Gastrocnemius medialis (tissue), 4 donors: Measurements from ENCODE around the gene BCAS4. TPM values are rescaled to one million over a fixed set of nuclear protein-coding genes. Genes with fewer than 3 reads are reported as not detected.

Experiments used
- ATAC-seq, 2 donors: fragments of 150-250 bp; one replicate each; pipeline ENCODE4 v1.9.1; 2016
- DNase-seq, 2 donors: peaks; one replicate each; pipeline ENCODE4 v3.0.0-alpha.2; 2019
- H3K27ac ChIP-seq, 4 donors: fragments of 200-600 bp; sonication (generic); 1 replicate in 1 of 4; 2 replicates in 3 of 4; pipeline ENCODE4 v1.5.1; 2016 to 2018; ENCODE audit warnings: mild to moderate bottlenecking in 2 of 4, moderate library complexity in 1 of 4
- H3K27me3 ChIP-seq, 3 donors: fragments of 200-600 bp; sonication (generic) in 2 of 3; 1 replicate in 1 of 3; 2 replicates in 2 of 3; pipeline versions ENCODE4 v1.5.1 to v1.6.0; 2016 to 2019; ENCODE audit warnings: mild to moderate bottlenecking in 1 of 3, moderate library complexity in 1 of 3
- H3K36me3 ChIP-seq, 2 donors: fragments of 200-600 bp; sonication (generic) in 1 of 2; one replicate each; pipeline ENCODE4 v1.5.1; 2017 to 2018
- H3K4me1 ChIP-seq, 2 donors: fragments of 200-600 bp; sonication (generic) in 1 of 2; one replicate each; pipeline ENCODE4 v1.5.1; 2016 to 2017; ENCODE audit warnings: mild to moderate bottlenecking in 2 of 2
- H3K4me3 ChIP-seq, 4 donors: fragments of 200-600 bp; sonication (generic) in 3 of 4; 1 replicate in 1 of 4; 2 replicates in 3 of 4; pipeline ENCODE4 v1.5.1; 2016 to 2019; ENCODE audit warnings: mild to moderate bottlenecking in 2 of 4
- H3K9me3 ChIP-seq, 3 donors: fragments of 200-600 bp; sonication (generic) in 2 of 3; 1 replicate in 1 of 3; 2 replicates in 2 of 3; pipeline ENCODE4 v1.5.1; 2016 to 2019
- POLR2A ChIP-seq, 2 donors: fragments of 450-650 bp; IDR thresholded peaks; one replicate each; pipeline ENCODE4 v1.6.1; 2017; ENCODE audit warnings: antibody characterized with exemption in 2 of 2, mild to moderate bottlenecking in 2 of 2, moderate library complexity in 2 of 2
- in situ Hi-C, 4 donors: fragments of 200-750 bp; cut with MboI; loops; one replicate each; pipeline versions ENCODE4 v1.15.0 to v1.8.0; 2017; ENCODE audit warnings: low sequenced_read_pairs in 4 of 4
- intact Hi-C: fragments of 100-400 bp; cut with DNase I; formaldehyde crosslinking; loops from one replicate; pipeline ENCODE4 v1.15.1; 2023; ENCODE audit warnings: low total_unique reads
- total RNA-seq, 4 donors: library from RNA; depleted of rRNA; stranded (reverse); fragments of >200 nt; gene quantifications; one replicate each; pipeline versions ENCODE4 v1.1.0 to v1.2.3, GENCODE V29; 2016
- TF ChIP-seq, protein P1 (sequence below), 5 experiments: fragments of 450-650 bp in 3 of 5; fragments of 200-600 bp in 2 of 5; sonication (generic) in 2 of 5; IDR thresholded peaks in 4 of 5; conservative IDR thresholded peaks in 1 of 5; 1 replicate in 4 of 5; 2 replicates in 1 of 5; pipeline ENCODE4 v1.5.1; 2016 to 2019; ENCODE audit warnings: antibody characterized with exemption in 5 of 5, mild to moderate bottlenecking in 3 of 5, moderate library complexity in 3 of 5

BCAS4 gene, protein sequence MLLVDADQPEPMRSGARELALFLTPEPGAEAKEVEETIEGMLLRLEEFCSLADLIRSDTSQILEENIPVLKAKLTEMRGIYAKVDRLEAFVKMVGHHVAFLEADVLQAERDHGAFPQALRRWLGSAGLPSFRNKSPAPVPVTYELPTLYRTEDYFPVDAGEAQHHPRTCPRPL
- 1 to 10 TPM in 1 of 4 donors, under 1 TPM in 2, not detected in 1; 0.16 to 2.2 (median 0.51) TPM for total RNA-seq

DNA sequence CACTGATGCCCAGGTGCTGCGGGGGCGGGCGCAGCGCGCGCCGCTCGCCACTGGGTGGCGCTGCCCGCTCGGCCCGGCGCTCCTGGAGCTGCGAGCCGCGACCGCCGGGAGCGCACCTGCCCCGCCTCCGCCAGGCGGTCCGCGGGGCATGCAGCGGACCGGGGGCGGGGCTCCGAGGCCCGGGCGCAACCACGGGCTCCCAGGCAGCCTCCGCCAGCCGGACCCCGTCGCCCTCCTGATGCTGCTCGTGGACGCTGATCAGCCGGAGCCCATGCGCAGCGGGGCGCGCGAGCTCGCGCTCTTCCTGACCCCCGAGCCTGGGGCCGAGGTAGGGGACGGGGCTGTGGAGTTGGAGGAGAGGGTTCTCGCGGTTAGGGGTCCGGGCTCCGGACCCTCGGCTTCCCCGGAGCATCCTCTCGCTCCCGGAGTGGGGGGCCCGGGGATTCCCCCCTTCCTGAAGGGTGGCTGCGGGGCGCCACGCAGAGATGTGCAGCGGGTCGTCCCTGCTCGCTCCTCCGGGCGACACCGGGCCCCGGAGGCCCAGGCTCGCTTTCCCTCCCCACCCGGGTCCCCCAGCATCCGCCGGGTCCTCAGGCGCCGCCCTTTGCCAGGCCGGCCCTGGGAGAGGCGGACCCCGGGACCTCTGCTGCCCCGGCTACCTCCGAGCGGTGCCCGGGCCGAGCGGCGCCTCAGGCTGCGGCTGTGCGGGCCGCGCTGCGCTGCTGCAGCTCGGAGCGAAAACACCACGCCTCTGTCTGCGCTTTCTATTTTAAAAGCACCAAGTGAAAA, at the start of gene BCAS4:
Gene BCAS4, plus strand, starts transcription at position 216 of the 789 bp plus-strand sequence. Its CDS starts 23 bp downstream, at position 239.
- TF ChIP-seq, protein P1, sequence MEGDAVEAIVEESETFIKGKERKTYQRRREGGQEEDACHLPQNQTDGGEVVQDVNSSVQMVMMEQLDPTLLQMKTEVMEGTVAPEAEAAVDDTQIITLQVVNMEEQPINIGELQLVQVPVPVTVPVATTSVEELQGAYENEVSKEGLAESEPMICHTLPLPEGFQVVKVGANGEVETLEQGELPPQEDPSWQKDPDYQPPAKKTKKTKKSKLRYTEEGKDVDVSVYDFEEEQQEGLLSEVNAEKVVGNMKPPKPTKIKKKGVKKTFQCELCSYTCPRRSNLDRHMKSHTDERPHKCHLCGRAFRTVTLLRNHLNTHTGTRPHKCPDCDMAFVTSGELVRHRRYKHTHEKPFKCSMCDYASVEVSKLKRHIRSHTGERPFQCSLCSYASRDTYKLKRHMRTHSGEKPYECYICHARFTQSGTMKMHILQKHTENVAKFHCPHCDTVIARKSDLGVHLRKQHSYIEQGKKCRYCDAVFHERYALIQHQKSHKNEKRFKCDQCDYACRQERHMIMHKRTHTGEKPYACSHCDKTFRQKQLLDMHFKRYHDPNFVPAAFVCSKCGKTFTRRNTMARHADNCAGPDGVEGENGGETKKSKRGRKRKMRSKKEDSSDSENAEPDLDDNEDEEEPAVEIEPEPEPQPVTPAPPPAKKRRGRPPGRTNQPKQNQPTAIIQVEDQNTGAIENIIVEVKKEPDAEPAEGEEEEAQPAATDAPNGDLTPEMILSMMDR (IDR thresholded peaks at IDR 0.05 in 4 of 5, conservative IDR thresholded peaks at IDR 0.05 in 1 of 5), result peak; percentile 70 to 97 (median 94)
- no peak for TF ChIP-seq POLR2A (IDR thresholded peaks at IDR 0.05)
- in situ Hi-C loops (loop anchor here (10.0 to 25.0 kb wide), 3 partner anchors 130 to 517 kb away; partner anchors contain the start of gene ADNP (in 3 of the 4)), intact Hi-C loops (loop anchor here (1.0 to 5.0 kb wide), 4 partner anchors 117 to 512 kb away; no protein-coding TSS in a partner anchor)
- peak; percentile 22 to 59 for DNase-seq
- H3K27ac ChIP-seq, result peak within 1 kb of the TSS in 1 of 4 donors; percentile 32
- no peaks in the 10 kb centered on the region for H3K27me3 ChIP-seq
- peak; percentile 85 for ATAC-seq
- H3K4me3 ChIP-seq, result peak within 1 kb of the TSS; percentile 64 to 88 (median 76)
- H3K4me1 ChIP-seq, result peaks cover 10 to 18% of the 10 kb centered on the region in 2 donors
- H3K36me3 ChIP-seq, result no peaks in the 10 kb centered on the region
- no peaks in the 10 kb centered on the region for H3K9me3 ChIP-seq

DNA sequence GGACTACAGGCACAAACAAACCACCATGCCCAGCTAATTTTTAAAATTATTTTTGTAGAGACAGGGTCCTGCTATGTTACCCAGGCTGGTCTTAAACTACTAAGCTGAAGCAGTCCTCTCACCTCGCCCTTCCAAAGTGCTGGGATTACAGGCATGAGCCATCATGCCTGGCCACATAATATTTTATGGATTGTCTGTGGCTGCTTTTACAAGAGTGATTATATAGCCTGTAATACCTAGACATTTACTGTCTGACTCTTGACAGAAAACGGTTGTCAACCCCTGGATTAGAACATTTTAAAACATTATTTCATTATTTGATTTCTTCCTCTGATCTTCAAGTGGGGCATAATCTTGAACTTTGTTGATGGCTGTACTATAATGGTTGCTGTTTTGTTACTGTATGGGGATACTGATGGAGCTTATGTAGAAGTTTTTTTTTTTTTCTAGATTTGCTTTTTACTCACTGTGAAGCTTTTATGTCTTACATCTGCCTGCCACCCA, 49.2 kb upstream of the BCAS4 start:
- DNase-seq (no peak), ATAC-seq (no peak)
- TF ChIP-seq POLR2A (IDR thresholded peaks at IDR 0.05), result no peak
- TF ChIP-seq, protein P1 (IDR thresholded peaks at IDR 0.05 in 4 of 5, conservative IDR thresholded peaks at IDR 0.05 in 1 of 5), result no peak
- H3K27ac ChIP-seq, result peak overlapping the region; percentile 85 to 94 (median 92)
- in situ Hi-C loops, result loop anchor here in 2 of 4 donors (10.0 to 25.0 kb wide), 3 partner anchors 81 to 561 kb away; no protein-coding TSS in a partner anchor
- no peaks in the 10 kb centered on the region for H3K9me3 ChIP-seq
- no peak overlapping the region for H3K4me3 ChIP-seq
- H3K4me1 ChIP-seq, result peaks cover 35 to 43% of the 10 kb centered on the region in 2 donors
- intact Hi-C loops, result loop anchor here (1.0 to 10.0 kb wide), 4 partner anchors 21 to 558 kb away; no protein-coding TSS in a partner anchor
- H3K36me3 ChIP-seq, result no peaks in the 10 kb centered on the region
- H3K27me3 ChIP-seq, result no peaks in the 10 kb centered on the region

DNA sequence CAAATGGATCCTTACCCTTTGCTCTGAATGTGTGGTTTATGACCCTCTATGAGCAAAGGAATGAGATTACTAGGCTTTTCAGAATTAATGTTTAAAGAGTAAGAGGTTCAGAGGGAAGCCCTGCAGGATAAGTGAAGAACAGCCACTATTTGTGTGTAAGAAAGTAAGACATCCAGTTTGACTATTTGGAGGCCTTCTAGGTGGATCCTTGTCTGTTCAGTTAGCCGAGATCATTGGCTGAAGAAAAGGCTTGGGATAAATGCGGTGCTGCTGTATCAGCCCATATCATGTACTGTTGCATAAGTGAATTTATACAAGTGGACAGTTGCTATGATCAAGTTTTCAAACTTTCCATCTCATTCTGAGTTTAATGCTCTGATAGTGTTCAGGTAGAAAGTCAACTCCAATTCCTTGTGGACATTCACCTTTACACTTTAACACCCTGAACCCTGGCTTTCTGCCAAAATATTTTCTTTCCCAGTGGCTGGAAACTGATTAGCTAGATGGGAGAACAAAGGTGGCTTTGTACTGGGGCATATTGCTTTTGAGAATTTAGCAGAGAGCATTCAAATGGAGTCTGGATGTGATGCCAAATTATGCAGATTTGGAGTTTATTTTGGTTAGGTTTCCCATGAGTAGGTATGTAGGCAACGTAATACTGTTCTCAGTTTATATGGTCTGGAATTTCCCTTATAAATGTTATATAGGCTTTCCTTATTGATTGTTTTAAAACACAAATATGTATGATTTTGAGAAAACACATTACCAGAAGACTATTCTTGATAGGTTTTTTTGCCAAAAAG, 48.5 kb upstream of the BCAS4 start:
- no peaks in the 10 kb centered on the region for H3K27me3 ChIP-seq
- in situ Hi-C loops (loop anchor here in 2 of 4 donors (10.0 to 25.0 kb wide), 3 partner anchors 82 to 562 kb away; no protein-coding TSS in a partner anchor), intact Hi-C loops (loop anchor here (5.0 to 10.0 kb wide), 2 partner anchors 122 to 559 kb away; no protein-coding TSS in a partner anchor)
- peak overlapping the region; percentile 85 to 94 (median 92) for H3K27ac ChIP-seq
- DNase-seq, result no peak
- ATAC-seq, result no peak
- H3K4me3 ChIP-seq, result no peak overlapping the region
- TF ChIP-seq, protein P1 (IDR thresholded peaks at IDR 0.05 in 4 of 5, conservative IDR thresholded peaks at IDR 0.05 in 1 of 5), result no peak
- no peak for TF ChIP-seq POLR2A (IDR thresholded peaks at IDR 0.05)
- peaks cover 35 to 43% of the 10 kb centered on the region in 2 donors for H3K4me1 ChIP-seq
- H3K36me3 ChIP-seq, result no peaks in the 10 kb centered on the region
- H3K9me3 ChIP-seq, result no peaks in the 10 kb centered on the region

DNA sequence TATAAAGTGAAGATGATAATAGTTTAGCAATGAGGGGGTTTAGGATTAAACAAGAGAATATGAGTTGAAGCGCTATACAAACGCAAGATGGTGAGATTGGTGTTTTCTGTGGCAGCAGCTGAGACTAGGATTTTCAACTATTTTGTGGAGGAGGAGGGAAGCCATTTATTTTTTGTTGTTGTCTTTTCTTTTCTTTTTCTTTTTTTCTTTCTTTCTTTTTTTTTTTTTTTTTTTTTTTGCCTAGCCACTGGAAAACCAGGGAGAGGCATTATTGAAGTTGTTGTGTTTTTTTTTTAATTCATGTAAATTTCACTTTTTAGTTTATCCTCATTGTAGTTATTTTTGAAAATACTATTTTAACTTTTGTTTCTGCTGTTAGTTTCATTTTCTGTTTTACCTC, 47.6 kb upstream of the BCAS4 start:
- Histone ChIP-seq H3K27me3 (no peaks in the 10 kb centered on the region), H3K36me3 (no peaks in the 10 kb centered on the region), H3K4me3 (no peak overlapping the region), H3K4me1 (peaks cover 35 to 43% of the 10 kb centered on the region in 2 donors), H3K9me3 (no peaks in the 10 kb centered on the region), H3K27ac (peak overlapping the region in 2 of 4 donors; percentile 94)
- no peak for TF ChIP-seq POLR2A (IDR thresholded peaks at IDR 0.05)
- TF ChIP-seq, protein P1 (IDR thresholded peaks at IDR 0.05 in 4 of 5, conservative IDR thresholded peaks at IDR 0.05 in 1 of 5), result no peak
- intact Hi-C loops (loop anchor here (5.0 to 10.0 kb wide), 2 partner anchors 122 to 560 kb away; no protein-coding TSS in a partner anchor), in situ Hi-C loops (loop anchor here in 2 of 4 donors (10.0 to 25.0 kb wide), 3 partner anchors 82 to 562 kb away; no protein-coding TSS in a partner anchor)
- ATAC-seq (no peak), DNase-seq (no peak)
